Subcutaneous adipose tissue (tissue), 4 donors: ENCODE measurements around the gene CRB2. TPM values are rescaled to one million over a fixed set of nuclear protein-coding genes. Genes with fewer than 3 reads are reported as not detected.

Experiments
- small RNA-seq: library from RNA; depleted of rRNA; stranded (forward); fragments of <200 nt; gene quantifications from one replicate; pipeline ENCODE3, GENCODE V24; 2016
- total RNA-seq, 4 donors: library from RNA; depleted of rRNA; stranded (reverse); fragments of >200 nt; gene quantifications; one replicate each; pipeline ENCODE4 v1.1.0, GENCODE V29; 2016
- TF ChIP-seq, protein P1 (sequence below): fragments of 450-650 bp; IDR thresholded peaks from one replicate; pipeline ENCODE4 v1.5.1; 2016; ENCODE audit warnings: low read depth, mild to moderate bottlenecking, control low read depth, antibody characterized with exemption, moderate library complexity

The CRB2 gene
- total RNA-seq, 4 donors from 2014 or later: 0.33 TPM; not detected in 3

DNA sequence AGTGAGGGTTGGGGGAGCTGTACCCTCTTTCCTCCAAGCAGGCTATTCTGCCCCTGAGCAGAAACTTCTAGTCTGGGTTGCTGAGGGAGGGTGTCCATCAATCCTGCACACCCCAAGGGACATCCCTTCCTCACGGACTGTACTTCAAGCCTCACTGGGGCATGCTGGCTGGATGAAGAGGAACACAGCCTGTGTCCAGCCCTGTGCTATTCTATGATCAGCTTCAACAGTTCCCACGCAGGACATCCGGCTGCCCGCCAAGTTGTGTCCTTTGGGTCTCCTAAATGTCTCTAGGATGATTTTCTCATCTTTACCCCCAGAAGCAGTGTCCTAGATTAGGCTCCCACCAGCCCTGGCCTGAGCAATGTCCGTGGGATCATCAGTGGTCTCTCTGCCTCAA, 68.1 kb downstream of the CRB2 start:
- TF ChIP-seq, protein P1, sequence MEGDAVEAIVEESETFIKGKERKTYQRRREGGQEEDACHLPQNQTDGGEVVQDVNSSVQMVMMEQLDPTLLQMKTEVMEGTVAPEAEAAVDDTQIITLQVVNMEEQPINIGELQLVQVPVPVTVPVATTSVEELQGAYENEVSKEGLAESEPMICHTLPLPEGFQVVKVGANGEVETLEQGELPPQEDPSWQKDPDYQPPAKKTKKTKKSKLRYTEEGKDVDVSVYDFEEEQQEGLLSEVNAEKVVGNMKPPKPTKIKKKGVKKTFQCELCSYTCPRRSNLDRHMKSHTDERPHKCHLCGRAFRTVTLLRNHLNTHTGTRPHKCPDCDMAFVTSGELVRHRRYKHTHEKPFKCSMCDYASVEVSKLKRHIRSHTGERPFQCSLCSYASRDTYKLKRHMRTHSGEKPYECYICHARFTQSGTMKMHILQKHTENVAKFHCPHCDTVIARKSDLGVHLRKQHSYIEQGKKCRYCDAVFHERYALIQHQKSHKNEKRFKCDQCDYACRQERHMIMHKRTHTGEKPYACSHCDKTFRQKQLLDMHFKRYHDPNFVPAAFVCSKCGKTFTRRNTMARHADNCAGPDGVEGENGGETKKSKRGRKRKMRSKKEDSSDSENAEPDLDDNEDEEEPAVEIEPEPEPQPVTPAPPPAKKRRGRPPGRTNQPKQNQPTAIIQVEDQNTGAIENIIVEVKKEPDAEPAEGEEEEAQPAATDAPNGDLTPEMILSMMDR: no peak

DNA sequence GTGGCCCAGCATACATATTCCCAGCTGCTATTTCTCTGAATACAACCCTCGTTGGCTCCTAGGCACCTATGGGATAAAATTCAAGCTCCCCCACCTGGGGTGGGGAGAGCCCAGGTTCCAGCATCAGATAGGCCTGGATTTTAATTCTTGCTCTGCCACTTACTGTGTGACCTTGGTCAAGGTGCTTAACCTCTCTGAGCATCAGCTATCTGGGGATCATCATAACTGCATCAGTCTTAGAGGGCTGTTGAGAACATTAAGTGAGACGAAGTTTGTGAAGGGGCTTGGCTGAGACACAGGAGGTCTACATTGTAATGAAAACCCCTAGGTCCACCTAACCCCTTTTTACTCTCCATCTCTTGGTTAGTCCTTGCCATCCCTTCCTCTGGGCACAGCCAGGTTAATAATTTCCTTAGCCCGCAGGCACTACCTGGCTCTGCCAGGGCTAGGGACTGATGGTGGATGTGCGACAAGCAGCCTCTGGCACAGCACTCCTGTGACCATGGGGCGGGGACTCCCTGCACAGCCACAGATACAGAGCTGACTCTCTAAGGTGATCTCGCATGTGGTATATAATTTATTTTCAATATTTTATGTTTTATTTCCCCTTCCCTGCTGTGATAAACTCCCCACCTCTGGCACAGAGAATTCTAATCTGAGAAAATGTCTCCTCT, 68.7 kb downstream of the CRB2 start:
- TF ChIP-seq, protein P1: no peak

DNA sequence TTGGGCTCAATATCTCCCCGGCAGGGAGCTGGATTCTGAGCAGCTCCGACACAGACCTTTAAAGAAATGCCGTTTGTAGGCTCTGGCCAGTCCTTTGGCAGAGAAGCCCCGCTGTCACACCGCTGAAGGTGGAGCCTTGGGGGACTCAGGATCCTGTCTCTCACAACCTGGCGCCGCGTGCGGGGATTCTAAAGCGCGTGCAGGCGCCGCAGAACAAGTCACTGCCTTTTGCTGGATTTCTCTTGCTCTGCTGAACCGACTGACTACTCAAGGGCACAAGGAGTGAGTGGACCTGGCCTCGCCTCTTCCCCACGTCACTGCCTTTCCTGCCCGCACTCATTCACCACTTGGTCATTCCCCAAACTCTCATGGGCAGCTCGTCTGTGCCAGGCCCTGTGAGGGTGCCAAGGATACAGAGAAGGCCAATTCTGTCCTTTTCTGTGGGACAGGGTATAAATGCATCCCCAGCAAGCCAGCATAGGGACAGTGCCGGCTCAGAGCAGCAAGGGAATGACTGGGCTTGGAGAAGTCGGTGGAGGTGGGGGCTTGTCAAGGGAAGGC, 69.3 kb downstream of the CRB2 start:
- TF ChIP-seq, protein P1: no peak

DNA sequence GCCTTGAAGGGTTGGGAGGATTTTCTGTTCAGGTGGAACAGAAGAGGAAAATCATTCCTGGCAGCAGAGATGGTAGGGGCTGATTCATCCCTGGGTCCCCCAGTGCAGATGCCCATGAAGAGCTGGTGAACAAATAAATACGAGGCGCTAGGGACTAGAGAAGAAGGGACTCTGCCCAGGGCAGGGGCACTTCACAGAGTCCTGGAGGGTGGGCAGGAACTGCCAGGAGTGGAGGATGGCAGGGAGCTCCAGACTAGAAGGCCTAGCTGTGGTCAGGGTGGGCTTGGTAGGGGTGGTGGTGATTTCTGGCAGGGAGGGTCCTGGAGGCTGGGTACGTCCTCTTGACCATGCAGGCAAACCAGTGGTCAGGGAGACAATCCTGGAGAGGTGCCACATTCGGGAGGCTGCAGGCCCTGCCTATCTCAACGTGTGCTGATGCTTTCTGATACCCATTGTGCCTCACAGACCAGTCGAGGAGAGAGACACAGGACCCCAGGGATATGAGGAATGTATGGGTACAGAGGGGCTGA, 69.9 kb downstream of the CRB2 start:
- TF ChIP-seq, protein P1: no peak

DNA sequence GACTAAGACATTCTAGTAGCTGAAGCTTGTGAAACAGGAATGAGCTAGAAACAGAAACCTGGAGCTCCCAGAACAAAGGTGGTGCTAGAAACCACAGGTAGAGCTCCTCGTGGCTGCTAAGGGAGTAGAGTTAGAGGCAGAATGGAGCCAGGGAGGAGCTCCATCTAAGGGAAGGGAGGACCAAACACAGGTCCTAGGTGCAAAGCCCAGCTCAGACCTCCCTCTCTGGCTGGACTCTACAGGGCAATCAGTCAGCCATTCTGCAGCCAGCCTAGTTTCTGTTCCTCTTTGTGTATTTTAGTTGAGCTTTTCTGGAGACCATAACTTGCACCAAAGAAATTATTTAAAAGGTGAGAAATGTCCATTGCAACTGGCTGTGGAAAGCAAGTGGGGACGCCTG, 70.4 kb downstream of the CRB2 start:
- TF ChIP-seq, protein P1: no peak

Small RNAs within 50 kb of the gene (small RNA-seq; reads per million reads assigned to genes)
- not detected for gene MIR601

Other genes starting within 250 kb of the CRB2 start
- 10 to 100 TPM in 2 of 4 donors, 1 to 10 TPM in 2; 6.6 to 11.3 (median 10.0) TPM for gene STRBP, start 87.6 kb upstream of the CRB2 start, total RNA-seq